HG02970 (cell line): Measurements from ENCODE around the gene COTL1.

Source experiments
- ATAC-seq: cut with Tn5 transposase; IDR thresholded peaks from one replicate; pipeline ENCODE4 v1.9.1; 2021; ENCODE audit warnings: mild to moderate bottlenecking, moderate library complexity, moderate number of reproducible peaks; ENCODE audit not compliant: unreplicated experiment, low FRiP score

COTL1 gene

DNA sequence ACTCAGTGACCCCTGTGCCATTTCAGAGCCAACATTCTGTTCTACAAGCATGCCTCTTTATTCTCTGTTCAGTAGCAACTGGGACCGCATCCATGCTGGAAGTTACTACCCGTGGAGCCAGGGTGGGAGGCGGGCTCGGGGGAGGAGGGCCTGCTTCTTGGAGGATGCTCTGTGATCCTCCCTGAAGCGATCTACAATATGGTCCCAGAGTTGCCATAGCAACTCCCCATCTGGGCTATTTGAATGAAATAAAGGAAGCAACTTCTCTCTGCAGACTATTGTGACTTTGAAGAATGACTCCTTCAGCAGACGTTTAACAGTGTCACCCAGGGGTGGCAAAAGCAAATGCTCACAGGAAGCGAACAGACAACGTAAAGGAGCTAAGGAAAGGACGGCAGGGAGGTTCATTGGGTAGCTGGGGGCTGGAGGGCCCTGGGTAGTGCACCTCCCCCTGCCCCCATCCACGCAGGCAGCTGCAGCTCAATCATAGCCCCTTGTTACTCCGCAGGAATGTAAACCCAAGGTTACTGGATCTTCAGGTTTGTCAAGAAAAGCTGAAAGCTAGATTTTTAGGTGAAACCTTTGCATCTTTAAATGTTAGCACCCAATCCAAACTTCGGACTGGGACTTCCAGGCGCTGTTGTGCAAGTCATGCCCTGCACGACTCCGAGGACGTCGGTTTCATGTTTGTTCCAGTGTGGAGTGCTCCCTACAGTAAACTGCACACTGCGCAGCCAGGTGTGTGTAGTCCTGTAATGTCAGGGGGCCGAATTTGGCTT, 62.3 kb downstream of the COTL1 start:
- no peak for ATAC-seq

DNA sequence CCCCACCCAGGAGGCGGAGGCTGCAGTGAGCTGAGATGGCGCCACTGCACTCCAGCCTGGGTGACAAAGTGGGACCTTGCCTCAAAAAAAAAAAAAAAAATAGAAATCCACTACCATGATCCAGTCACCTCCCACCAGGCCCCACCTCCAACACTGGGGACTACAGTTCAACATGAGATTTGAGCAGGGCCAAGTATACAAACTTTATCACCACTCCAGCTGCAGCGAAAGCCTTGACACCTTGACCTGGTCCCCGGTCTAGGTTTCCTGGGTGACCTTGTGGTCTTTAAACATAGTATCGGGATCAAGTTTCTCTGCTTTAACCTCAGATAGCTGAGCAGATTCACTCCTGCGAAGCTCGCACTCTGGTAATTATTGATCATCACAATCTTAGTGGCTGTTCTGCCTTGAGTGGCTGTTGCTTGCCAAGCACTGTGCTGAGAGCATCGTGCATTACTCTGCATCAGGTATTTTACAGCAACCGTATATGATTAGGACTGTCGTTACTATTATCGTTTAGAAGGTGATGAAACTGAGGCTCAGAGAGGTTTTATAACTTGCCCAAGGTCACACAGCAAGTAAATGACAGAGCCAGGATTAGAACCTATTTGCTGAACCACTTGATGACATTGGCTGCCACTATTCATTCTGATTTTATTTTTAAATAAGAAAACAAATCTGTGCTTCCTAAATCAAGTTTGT, 63.1 kb downstream of the COTL1 start:
- no peak for ATAC-seq

DNA sequence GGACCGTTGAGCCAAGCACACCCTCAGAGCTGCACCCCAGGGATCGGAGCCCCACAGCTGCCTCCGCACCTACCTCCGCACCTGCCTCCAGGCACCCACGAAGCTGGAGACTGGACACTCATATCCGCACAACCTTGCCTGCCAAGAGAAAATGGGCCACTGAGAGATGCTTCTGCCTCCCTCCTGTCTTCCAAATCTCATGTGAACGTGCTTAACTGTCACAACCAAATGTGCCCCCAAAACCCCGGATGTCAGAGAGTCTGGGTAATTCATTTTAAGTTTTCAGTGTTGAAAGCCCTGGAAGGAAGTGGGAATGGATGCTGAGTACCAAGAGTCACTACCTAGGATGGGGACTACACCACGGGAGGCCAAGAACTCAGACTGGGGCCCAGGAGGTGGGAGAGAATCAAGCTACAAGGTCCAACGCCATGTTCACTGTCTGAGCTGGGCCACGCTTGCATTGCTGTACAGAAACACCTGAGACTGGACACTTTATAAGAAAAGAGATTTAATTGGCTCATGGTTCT, 63.9 kb downstream of the COTL1 start:
- ATAC-seq, result no peak

DNA sequence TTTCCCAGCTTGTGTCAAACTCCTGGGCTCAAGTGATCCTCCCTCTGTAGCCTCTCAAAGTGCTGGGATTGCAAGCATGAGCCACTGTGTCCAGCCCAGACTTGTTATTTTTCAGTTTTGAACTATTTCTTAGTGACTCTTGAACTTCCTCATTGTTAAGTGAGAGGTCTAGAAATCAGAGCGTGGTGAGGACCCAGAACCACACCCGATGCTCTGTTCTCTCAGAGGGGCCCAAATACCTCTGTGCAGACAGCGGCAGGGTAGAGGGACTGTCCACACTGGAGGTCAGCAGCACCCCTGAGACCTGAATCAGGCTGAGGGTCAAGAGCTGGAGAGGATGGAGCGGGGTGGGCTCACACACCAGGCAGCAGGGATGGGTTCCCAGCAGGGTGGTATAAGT, 65.7 kb downstream of the COTL1 start:
- no peak for ATAC-seq

DNA sequence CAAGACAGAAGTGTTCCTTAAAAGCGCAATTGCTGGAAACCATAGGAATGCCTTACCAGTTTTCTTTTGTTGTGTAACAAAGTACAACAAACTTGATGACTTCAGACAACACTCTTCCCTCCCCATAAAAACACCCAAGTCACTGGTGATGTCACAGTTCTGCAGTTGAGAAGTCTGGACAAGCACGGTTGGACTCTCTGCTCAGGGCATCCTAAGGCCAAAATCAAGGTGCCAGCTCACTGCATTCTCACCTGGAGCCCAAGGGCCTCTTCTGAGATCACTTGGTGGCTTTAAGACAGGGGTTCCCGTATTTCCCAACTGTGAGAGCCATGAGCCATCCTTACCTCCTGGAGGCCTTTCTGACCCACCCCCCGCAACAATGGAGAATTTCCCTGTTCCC, 67.8 kb downstream of the COTL1 start:
- ATAC-seq, result no peak

DNA sequence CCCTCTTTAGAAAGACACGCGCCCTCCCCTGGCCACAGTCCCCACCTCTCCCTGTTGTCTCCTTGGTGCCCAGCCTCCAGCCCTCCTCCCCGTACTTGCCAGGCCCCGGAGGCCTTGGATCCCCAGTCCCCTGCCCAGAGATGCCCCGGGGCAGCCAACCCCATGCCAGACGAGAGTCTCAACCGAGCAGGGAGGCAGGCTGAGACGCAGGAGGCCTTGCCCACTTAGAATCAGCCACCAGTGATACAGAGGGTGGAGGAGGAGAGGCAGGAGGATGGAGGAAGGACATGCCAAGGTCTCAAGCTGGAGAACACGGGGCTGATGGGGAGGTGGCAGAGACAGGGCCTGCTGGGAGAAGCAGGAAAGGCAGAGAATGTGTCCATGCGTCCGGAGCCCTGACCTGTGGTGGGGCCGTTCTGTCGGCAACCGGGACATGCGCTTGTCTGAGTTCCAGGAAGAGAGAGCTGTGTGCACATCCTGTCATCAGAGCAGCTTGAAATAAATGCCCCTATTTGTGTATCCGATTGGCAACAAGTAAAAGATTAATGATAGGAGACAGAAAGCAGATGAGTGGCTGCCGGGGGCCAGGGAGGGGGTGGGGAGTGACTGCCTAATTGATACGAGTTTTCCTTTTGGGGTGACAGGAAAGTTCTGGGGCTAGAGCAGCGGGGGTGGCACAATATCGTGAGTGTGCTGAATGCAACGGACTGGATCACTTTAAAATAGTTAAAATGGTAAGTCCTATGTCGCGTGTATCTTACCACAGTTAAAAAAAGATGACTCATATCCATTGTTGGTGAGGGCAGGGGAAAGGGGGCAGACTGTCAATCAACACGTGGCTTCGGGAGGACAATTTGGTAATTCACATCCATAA, 68.7 kb downstream of the COTL1 start:
- ATAC-seq, result no peak

DNA sequence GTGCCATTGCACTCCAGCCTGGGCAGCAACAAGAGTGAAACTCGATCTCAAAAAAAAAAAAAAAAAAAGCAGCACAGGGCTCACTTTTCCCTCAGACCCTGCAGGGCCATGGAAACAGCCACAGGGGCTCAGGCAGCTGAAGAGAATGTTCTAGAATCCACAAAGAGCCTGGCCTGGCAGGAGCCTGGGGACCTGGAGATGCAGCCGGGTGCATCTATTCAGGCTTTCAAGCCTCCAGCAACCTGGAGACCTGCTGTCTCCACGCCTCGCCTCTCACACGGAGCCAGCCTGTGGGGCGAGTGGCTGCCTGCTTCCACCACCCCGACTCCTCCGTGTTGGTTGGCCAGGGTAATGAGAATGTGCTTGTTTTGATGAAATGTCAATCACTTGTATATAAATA, 69.4 kb downstream of the COTL1 start:
- ATAC-seq, result no peak

DNA sequence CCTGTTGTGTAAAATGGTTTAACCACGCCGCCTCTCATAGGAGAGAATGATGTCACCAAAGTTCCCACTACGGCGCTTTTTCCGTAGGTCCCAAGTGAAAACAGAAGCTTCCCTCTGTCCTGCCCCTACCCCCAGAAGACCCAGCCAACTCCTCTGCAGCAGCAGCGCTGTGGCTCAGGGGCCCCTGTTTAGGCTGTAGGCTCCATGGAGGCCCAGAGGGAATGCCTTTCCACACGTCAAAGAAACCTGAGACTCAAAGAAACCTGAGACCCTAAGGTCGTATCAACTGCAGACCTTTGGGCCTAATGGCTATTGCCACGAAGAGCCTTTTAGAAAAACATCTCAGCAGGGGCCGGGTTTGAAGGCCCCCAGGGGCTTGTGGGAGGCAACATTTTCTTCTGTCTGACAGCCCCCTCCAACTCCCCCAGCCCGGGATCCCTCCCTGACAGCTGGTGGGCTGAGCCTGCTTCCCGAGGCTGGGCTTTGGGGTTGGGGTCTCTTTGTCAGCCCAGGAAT, 70.3 kb downstream of the COTL1 start:
- ATAC-seq, result no peak

DNA sequence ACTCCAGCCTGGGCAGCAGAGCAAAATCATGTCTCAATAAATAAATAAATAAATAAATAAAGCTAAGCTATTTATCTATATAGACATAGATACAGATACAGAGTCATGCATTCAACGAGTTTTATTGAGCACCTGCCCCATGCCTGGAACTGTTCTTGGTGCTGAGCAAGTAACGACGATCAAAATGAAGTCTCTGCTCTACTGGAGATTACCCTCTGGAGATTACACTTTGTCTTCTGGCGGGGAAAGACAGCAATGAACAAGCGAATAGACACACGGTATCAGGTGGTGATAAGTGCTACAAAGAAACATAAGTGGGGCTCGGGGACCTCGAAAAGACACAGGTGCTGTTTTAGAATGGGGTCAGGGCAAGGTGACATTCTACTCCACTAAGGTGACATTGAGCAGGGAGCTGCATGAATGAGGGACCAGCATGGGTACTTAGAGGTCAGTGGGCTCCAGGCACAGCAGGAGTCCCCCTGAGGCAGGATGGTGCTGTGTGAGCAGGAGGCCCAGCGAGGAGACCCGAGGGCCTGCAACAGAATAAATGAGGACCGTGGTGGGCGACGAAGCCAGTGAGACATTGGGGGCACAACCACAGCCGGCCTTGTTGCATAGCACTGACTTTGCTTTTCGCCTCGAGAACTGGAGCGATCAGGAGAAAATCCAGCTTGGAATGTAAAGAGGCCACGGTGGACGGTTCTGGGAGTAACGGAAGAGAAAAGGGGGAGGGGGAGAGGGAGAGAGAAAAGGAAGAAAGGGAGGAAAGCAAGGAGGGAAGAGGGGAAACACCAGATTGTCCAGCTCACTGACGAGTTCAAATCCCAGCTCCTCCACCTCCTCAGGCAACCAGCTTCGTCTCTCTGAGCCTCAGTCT, 71.0 kb downstream of the COTL1 start:
- no peak for ATAC-seq

DNA sequence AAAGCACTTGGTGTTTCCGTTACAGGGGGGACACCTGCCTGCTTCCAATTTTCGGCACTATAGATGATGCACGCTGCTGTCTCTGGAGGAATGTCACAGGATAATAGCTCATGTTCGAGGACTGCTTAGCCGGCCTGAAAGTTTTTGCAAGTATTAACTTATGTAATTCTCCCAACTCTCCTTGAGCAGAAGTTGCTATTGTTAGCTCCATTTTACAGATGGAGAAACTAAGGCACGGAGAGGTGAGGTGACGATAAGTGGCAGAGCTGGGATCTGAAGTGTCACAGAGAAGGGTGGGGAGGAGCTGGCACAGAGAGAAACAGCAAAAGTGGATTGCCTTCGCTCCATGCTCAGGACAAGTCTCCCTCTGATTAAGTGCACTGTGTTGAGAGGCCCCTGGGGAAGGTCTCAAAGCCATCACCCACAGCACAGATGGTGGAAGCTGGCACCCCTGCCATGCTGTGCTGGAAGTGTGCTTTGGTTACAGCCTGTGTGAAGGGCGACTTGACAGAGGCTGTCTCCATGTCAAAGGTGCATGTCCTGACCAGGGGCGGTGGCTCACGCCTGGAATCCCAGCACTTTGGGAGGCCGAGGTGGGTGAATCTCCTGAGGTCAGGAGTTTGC, 72.7 kb downstream of the COTL1 start:
- no peak for ATAC-seq

DNA sequence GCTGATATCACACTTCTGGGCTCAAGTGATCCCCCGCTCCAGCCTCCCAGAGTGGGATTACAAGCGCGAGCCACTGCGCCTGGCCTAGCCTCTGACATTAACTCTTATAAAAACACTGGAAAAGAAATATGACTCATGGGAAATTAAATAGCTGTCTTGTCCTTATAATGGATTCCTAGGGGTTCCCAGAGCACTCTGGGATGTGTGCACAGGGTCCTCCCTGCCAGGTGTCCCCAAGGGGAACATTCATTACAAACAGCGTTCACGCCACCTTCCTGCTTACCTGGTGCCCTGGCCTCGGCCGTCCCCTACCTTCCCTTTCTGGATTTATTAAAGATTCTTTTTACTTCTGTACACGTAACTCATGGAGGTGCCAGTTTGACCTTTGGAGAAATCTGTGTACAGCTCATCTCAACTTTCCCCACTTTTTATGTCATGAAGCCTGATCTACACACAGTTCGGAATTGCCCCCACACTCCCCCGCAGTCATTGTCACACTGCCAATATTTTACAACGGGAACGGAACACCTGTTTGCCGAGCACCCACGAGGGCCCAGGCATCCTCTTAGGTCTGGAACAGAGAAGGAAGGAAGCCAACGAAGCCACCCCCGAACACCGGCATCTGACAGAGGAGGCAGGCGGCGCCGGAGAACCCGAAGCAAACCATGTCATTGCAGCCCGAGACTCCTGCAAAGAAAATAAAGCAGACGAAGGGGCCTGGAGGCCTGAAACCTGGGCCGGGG, 73.7 kb downstream of the COTL1 start:
- ATAC-seq, result no peak

DNA sequence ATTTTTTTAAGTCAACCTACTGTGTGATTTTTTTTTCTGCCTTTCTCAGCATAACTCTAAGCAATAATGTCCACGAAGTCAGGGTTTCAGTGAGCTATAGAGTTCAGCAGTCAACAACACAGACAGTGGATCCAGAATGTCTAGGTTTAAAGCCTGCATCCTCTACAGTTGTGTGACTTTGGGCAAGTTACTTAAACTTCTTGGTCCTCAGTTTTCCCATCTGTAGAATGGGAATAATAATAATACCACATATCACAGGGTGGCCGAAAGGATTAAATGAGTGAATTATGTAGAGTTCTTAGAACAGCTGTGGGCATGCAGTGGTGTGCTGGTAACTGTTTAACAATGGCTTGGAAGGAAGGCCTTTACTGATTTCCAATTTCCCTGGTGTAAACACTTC, 74.6 kb downstream of the COTL1 start:
- ATAC-seq, result no peak

DNA sequence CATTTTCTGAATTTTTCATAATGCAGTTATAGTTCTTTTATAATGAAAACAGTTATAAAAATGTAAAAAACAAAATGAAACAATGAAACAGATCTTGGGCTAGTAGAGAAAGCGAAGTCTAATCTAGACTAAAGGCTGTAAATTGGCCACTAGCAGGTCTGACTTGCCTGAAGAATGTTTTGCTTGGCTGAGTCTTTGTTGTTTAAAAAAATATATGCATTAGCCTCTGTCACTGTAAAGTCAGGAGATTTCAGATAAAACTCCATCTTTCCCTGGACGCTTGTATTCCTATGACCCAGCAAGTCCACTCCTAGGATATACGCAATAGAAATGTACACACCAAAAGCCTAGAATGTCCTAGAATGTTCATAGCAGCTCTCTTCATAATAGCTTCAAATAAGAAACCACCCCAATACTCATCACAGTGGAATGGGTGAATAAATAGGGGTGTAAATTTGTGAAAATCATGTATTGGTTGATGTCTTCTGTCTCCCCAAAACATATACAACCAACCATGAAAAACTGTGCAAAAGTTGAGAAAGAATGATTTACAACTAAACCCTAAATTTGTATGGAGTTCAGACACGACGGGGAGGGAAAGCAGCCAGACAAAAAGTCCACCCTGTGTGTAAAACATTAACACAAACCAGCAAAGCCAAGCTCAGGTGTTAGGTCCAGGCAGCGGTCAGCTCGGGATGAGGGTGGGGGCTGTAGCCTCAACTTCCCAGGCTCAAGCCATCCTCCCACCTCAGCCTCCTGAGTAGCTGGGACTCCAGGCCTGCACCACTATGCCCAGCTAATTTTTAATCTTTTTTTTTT, 75.7 kb downstream of the COTL1 start:
- ATAC-seq, result no peak

DNA sequence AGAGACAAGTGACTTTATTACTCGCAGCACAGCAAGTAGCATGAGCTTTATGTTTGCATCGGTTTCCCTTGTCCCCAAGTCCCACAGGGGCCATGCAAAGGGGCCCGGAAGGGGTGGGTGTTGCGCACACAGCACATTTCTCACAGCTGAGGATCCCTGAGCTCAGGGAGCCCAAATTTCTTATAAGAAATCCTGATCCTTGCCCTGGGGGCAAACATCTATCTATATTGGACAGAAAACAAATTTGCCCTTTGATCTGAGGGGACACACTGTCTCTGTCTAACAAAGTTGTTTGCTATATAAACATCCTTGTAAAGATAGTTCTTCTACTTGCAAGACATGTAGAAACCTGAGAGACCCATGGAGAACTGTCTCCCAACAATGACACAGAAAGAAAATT, 77.7 kb downstream of the COTL1 start:
- ATAC-seq, result no peak

DNA sequence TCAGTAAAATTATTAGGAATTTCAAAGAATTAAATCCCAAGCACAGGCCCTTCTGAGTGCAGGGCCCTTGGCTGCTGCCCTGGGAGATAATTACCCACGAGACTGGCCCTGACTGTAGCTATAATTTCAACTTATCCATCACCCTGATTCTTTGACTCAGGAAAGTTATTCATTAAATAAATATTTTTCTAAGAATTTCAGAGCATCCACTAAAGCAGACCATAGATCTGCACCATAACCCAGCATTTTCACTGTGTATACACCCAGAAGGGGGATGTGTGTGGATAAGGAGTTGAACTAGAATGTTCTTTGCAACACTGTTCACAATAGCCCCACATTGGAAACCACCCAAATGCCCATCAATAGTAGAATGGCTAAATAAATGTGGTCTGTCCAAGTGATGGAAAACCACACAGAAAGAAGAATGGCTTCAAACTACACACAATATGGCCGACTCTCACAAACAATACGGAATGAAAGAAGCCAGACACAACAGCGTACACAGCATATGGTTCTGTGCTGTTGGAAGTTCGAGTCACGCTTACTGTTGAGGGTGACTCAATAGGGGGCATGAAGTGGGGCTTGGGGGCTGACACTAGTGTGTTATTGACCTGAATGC, 79.5 kb downstream of the COTL1 start:
- no peak for ATAC-seq

DNA sequence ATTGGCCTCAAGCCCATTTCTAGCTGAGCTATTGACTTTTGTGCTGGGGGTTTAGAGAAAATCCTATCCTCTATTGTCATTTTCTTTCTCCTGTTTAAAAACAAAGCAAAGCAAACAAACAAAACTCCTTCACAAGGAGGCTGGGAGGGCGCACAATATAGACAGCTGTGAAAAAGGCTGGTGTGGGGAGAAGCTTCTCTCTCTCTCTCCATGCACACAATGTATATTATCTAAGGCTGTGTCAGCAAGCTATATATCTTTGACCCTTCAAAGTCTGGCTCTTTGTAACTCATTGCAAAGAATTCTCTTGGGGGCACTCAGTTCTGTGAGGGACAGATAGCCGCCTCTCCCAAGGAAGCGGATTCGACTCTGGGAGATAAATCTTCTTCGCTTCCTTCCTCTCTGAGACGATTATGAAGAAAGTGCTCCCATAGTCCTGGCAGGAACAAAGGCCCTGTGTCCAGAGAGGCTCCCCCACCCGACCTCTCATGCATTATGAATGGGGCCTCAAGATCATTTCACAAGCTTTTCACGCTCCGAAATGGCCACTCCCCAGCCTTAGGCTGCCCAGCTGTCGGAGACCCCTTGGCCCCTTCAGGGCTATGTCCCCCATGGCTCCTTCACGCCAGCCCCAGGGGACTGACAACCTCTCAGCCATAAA, 80.3 kb downstream of the COTL1 start:
- ATAC-seq, result no peak

DNA sequence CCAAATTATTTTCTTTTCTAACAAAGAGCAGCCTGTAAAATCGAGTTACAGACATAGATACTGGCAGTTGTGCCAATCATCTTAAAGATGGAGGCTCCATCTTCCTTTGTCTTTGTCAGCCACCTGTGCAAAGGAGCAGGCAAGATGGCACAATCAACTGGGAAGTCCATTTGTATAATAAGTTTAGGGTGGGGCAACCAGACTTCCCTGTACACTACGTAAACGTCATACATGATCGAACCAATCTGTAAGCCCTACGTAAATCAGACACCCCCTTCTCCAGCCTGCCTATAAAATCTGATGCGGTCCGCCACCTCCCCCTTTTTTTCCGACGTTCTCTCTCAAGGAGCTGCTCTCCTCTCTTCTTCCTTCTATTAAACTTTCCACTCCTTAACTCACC, 82.0 kb downstream of the COTL1 start:
- ATAC-seq, result no peak
